ENCODE results near the gene MTF1. TPM values are rescaled to one million over a fixed set of nuclear protein-coding genes. Genes with fewer than 3 reads are reported as not detected.

Gene MTF1
- total RNA-seq, 1 experiment from 2014 or later: 22.1 TPM

DNA sequence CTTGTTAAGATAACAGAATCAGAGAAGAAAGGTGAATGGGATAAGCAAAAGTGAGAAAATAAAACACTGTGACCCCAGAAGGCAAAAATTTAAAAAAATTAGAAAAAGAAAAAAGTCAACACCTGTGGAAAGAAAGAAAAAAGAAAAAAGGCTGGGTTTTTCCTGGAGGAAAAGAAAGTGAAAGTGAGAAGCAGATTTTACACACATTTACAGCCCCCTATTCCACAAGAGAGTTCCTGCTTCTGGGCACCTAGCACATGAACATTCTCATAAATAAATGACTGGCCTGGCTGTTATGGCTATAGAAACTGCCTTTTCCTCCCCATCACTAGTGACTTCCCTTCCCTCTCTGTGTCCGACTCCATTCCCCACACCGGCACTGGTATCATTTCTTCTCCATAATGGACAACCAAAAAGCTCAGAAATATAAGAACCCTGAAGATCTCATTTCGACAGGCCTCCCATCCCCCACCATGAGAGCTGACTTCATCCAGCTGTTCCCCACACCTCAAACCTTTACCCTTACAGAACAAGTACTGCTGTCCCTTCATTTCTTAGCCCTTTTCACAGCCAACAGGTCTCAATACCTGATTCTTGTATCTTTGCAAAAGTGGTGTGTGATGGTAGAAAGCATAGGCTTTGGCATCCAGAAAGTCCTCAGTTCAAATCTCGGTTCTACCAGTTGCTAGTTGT, 12.6 kb downstream of the MTF1 start:
- intact Hi-C loops (cut with micrococcal nuclease; ENCODE audit: unreplicated experiment): no loop called here
- Histone ChIP-seq H3K27ac (no peak overlapping the region), H3K79me2 (ENCODE audit: low read depth) (peaks cover 70% of the 10 kb centered on the region), H3K9me3 (ENCODE audit: insufficient read depth, low read depth) (no peaks in the 10 kb centered on the region), H3K9me2 (ENCODE audit: insufficient read depth) (no peaks in the 10 kb centered on the region), H3F3A (ENCODE audit: insufficient read depth, low read depth) (peaks cover 25% of the 10 kb centered on the region), H3K4me2 (no peak overlapping the region), H3K4me3 (no peak overlapping the region), H3K36me3 (ENCODE audit: low read depth) (peaks cover 4% of the 10 kb centered on the region; the same call in 1 of the 2 replicates), H3K4me1 (replicated peaks; ENCODE audit: insufficient read depth) (peaks cover 49% of the 10 kb centered on the region), H4K20me1 (ENCODE audit: insufficient read depth) (no peaks in the 10 kb centered on the region), H3K27me3 (ENCODE audit: insufficient read depth, low read depth) (no peaks in the 10 kb centered on the region), H2AFZ (no peak overlapping the region)
- DNase-seq: no peak
- no TSS peak for BruUV-seq (replicated peaks)
- TF ChIP-seq EZH2 (IDR thresholded peaks at IDR 0.05; ENCODE audit: low read depth): no peak
- TF ChIP-seq, protein P1, sequence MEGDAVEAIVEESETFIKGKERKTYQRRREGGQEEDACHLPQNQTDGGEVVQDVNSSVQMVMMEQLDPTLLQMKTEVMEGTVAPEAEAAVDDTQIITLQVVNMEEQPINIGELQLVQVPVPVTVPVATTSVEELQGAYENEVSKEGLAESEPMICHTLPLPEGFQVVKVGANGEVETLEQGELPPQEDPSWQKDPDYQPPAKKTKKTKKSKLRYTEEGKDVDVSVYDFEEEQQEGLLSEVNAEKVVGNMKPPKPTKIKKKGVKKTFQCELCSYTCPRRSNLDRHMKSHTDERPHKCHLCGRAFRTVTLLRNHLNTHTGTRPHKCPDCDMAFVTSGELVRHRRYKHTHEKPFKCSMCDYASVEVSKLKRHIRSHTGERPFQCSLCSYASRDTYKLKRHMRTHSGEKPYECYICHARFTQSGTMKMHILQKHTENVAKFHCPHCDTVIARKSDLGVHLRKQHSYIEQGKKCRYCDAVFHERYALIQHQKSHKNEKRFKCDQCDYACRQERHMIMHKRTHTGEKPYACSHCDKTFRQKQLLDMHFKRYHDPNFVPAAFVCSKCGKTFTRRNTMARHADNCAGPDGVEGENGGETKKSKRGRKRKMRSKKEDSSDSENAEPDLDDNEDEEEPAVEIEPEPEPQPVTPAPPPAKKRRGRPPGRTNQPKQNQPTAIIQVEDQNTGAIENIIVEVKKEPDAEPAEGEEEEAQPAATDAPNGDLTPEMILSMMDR (conservative IDR thresholded peaks at IDR 0.05): no peak
- CTCF ChIA-PET: interaction anchor here (0.6 kb wide), 1 partner anchor 141 kb away, joined by 3 read pairs; no protein-coding TSS in a partner anchor
- POLR2A ChIA-PET (ENCODE audit: unreplicated experiment): interaction anchor here (0.7 kb wide), 1 partner anchor 33 kb away, joined by 5 read pairs; no protein-coding TSS in a partner anchor

DNA sequence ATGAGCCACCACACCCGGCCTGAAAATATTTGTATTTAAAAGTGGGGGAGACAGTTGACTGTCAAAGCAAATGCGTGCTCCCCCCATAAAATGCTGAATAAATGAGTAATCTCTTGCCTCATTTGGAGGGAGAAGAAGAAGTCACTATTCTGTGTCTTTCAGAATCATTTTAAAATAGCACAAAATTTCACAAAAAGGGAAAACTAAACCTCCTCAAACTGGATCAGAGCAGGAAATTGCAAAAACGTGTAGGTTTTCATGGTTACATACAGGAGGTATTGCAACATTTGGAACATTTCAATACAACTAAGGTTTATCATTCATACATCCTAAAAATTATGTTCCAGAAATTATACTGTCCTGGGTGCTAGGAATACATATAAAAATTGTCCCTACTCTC, 13.6 kb downstream of the MTF1 start:
- Histone ChIP-seq H4K20me1 (ENCODE audit: insufficient read depth) (no peaks in the 10 kb centered on the region), H3K4me3 (no peak overlapping the region), H2AFZ (no peak overlapping the region), H3K27ac (peak overlapping the region; percentile 54), H3K79me2 (ENCODE audit: low read depth) (peaks cover 66% of the 10 kb centered on the region), H3F3A (ENCODE audit: insufficient read depth, low read depth) (peaks cover 15% of the 10 kb centered on the region), H3K9me3 (ENCODE audit: insufficient read depth, low read depth) (no peaks in the 10 kb centered on the region), H3K4me2 (peak overlapping the region; percentile 52; the same call in 1 of the 2 replicates), H3K36me3 (ENCODE audit: low read depth) (peaks cover 4% of the 10 kb centered on the region; the same call in 1 of the 2 replicates), H3K27me3 (ENCODE audit: insufficient read depth, low read depth) (no peaks in the 10 kb centered on the region), H3K9me2 (ENCODE audit: insufficient read depth) (no peaks in the 10 kb centered on the region), H3K4me1 (replicated peaks; ENCODE audit: insufficient read depth) (peaks cover 39% of the 10 kb centered on the region)
- DNase-seq: no peak
- ChIA-PET POLR2A (ENCODE audit: unreplicated experiment) (no interaction called here), CTCF (interaction anchor here (0.6 kb wide), 1 partner anchor 188 kb away, joined by 3 read pairs; no protein-coding TSS in a partner anchor)
- intact Hi-C loops (cut with micrococcal nuclease; ENCODE audit: unreplicated experiment): no loop called here
- BruUV-seq (replicated peaks): no TSS peak
- TF ChIP-seq, protein P1 (conservative IDR thresholded peaks at IDR 0.05): no peak
- no peak for TF ChIP-seq EZH2 (IDR thresholded peaks at IDR 0.05; ENCODE audit: low read depth)

DNA sequence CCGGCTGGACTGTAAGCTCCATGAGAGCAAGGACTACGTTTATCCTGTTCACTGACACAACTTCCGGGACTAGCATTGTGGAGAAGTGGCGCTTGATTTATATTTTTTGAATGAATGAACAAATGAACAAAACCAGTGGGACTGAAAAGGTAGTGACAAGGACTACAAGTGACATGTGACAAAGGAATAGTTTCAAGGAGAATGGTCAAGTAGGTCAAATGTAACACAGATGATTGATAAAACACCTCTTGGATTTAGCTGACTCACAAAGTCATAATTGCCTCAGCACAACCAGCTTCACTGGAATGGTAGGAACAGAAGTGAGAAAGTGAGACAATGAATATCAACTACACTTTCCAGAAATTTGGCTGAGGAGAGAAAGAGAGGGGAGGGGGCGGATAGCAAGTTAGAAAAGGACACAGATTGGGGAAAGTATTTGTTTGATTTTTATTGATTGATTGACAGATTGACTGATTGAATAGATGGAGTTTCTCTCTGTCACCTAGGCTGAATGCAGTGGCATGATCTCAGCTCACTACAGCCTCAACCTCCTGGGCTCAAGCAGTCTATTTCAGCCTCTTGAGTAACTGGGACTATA, 14.2 kb downstream of the MTF1 start:
- no peaks in the 10 kb centered on the region for H4K20me1 ChIP-seq (ENCODE audit: insufficient read depth)
- TF ChIP-seq, protein P1 (conservative IDR thresholded peaks at IDR 0.05): no peak
- no peak for TF ChIP-seq EZH2 (IDR thresholded peaks at IDR 0.05; ENCODE audit: low read depth)
- H3K4me2 ChIP-seq: peak overlapping the region; percentile 52
- peaks cover 34% of the 10 kb centered on the region for H3K4me1 ChIP-seq (replicated peaks; ENCODE audit: insufficient read depth)
- H3K36me3 ChIP-seq (ENCODE audit: low read depth): peaks cover 9% of the 10 kb centered on the region; the same call in 1 of the 2 replicates
- BruUV-seq (replicated peaks): no TSS peak
- peak in 1 of 2 experiments; percentile 67 for DNase-seq
- peaks cover 64% of the 10 kb centered on the region for H3K79me2 ChIP-seq (ENCODE audit: low read depth)
- no peaks in the 10 kb centered on the region for H3K27me3 ChIP-seq (ENCODE audit: insufficient read depth, low read depth)
- no peaks in the 10 kb centered on the region for H3K9me3 ChIP-seq (ENCODE audit: insufficient read depth, low read depth)
- no peaks in the 10 kb centered on the region for H3K9me2 ChIP-seq (ENCODE audit: insufficient read depth)
- no peak overlapping the region for H2AFZ ChIP-seq
- intact Hi-C loops (cut with micrococcal nuclease; ENCODE audit: unreplicated experiment): no loop called here
- POLR2A ChIA-PET (ENCODE audit: unreplicated experiment): no interaction called here
- CTCF ChIA-PET: no interaction called here
- H3K4me3 ChIP-seq: no peak overlapping the region
- H3K27ac ChIP-seq: peak overlapping the region; percentile 54
- H3F3A ChIP-seq (ENCODE audit: insufficient read depth, low read depth): peaks cover 11% of the 10 kb centered on the region; the same call in 1 of the 2 replicates

Data from PC-9 (cell line).